Measurements from ENCODE around the gene SLC35F4. TPM values are rescaled to one million over a fixed set of nuclear protein-coding genes. Genes with fewer than 3 reads are reported as not detected.

Gene SLC35F4
- total and polyA plus RNA-seq, 12 donors: 0.22 TPM; not detected in 11

DNA sequence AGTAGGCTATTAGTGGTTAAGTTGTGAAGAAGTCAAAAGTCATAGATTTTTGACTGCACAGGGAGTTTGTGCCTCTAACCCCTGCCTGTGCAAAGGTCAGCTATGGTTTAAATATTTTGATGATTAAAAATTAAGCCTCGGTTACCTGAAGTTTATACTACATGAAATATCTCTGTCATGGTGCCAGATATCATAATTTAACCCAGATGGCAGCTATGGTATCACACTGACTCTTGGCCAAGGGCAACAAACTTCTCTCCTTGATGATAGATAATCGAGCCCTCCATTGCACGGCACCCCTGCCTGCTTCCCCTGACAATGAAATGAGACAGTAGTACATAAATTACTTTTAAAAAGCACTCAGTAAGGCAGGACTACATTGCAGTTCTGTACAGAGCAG, 80.8 kb downstream of the SLC35F4 start:
- no peak for TF ChIP-seq POLR2A (IDR thresholded peaks at IDR 0.05)
- TF ChIP-seq, protein P1, sequence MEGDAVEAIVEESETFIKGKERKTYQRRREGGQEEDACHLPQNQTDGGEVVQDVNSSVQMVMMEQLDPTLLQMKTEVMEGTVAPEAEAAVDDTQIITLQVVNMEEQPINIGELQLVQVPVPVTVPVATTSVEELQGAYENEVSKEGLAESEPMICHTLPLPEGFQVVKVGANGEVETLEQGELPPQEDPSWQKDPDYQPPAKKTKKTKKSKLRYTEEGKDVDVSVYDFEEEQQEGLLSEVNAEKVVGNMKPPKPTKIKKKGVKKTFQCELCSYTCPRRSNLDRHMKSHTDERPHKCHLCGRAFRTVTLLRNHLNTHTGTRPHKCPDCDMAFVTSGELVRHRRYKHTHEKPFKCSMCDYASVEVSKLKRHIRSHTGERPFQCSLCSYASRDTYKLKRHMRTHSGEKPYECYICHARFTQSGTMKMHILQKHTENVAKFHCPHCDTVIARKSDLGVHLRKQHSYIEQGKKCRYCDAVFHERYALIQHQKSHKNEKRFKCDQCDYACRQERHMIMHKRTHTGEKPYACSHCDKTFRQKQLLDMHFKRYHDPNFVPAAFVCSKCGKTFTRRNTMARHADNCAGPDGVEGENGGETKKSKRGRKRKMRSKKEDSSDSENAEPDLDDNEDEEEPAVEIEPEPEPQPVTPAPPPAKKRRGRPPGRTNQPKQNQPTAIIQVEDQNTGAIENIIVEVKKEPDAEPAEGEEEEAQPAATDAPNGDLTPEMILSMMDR (IDR thresholded peaks at IDR 0.05): no peak
- Histone ChIP-seq H3K36me3 (replicated peaks in 1 of 2) (no peaks in the 10 kb centered on the region), H3K27me3 (no peaks in the 10 kb centered on the region), H3K27ac (no peak overlapping the region), H3K9me3 (replicated peaks in 1 of 3) (no peaks in the 10 kb centered on the region), H3K4me3 (no peak overlapping the region), H3K4me1 (replicated peaks in 1 of 2) (no peaks in the 10 kb centered on the region)
- 22 to 32% (median 24%) methylated on average over 3 of the region's 3 CpGs for WGBS, 4 donors
- intact Hi-C loops (cut with DNase I): no loop called here
- DNase-seq: no peak

DNA sequence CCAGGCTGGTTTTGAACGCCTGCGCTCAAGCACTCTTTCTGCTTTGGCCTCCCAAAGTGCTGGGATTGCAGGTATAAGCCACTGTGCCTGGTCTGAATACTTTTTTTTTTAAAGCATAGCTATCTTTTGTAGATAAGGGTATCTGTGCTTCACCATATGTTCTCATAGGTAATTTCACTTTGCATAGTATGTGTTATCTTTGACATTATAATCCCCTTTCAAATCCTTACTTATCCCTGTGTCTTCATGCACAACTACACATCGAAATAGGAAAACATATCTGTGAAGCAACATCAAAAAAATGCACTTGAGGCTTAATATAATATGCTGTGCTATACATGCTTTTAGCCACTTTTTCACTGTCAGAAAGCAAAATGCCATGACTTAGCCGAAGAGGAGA, 94.1 kb downstream of the SLC35F4 start:
- Histone ChIP-seq H3K9me3 (replicated peaks in 1 of 3) (no peaks in the 10 kb centered on the region), H3K27me3 (no peaks in the 10 kb centered on the region), H3K27ac (no peak overlapping the region), H3K4me1 (replicated peaks in 1 of 2) (no peaks in the 10 kb centered on the region), H3K4me3 (no peak overlapping the region), H3K36me3 (replicated peaks in 1 of 2) (no peaks in the 10 kb centered on the region)
- intact Hi-C loops (cut with DNase I): no loop called here
- WGBS, 4 donors: 81 to 86% (median 85%) methylated on average over 4 of the region's 4 CpGs
- no peak for DNase-seq
- TF ChIP-seq, protein P1 (IDR thresholded peaks at IDR 0.05): no peak
- no peak for TF ChIP-seq POLR2A (IDR thresholded peaks at IDR 0.05)

DNA sequence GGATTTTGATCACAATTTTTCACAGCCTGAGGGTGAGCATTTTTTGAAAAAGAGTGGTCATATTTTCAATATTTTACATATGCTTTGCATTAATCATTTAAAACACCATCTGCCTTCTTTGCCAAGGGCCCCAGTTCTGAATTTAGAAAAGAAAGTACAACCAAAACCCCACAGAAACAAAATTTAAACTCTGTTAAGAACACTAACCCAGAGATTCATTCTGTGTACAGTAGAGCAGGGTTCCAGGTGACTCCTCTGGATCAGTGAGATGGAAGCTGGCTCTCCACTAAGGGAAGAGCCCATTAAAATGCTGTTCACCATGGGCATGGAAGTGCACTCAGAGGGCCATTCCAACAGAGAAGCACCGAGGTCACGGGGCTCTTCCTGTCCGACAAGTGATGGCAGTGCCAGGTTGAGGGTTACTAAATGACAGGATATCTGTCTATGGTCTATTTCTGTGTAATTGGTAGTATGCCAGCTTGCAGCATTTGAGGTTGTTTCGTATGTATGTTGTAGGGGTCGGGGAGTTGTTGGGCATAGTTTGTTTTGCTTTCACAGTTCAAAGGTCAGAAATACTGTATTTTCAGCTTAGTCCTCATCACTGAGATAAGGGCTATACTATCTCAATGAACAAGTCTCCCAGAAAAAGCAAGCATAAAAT, 95.9 kb downstream of the SLC35F4 start:
- no peaks in the 10 kb centered on the region for H3K36me3 ChIP-seq (replicated peaks in 1 of 2)
- no peak overlapping the region for H3K27ac ChIP-seq
- 80 to 90% (median 81%) methylated on average over 5 of the region's 5 CpGs for WGBS, 4 donors
- intact Hi-C loops (cut with DNase I): no loop called here
- no peak for TF ChIP-seq POLR2A (IDR thresholded peaks at IDR 0.05)
- TF ChIP-seq, protein P1 (IDR thresholded peaks at IDR 0.05): no peak
- no peak for DNase-seq
- H3K4me1 ChIP-seq (replicated peaks in 1 of 2): no peaks in the 10 kb centered on the region
- no peaks in the 10 kb centered on the region for H3K27me3 ChIP-seq
- H3K4me3 ChIP-seq: no peak overlapping the region
- no peaks in the 10 kb centered on the region for H3K9me3 ChIP-seq (replicated peaks in 1 of 3)

- H3K27me3 ChIP-seq: no peaks in the 10 kb centered on the region
- H3K9me3 ChIP-seq (replicated peaks in 1 of 3): no peaks in the 10 kb centered on the region
- H3K27ac ChIP-seq: no peak overlapping the region
- DNase-seq: no peak
- TF ChIP-seq, protein P1 (IDR thresholded peaks at IDR 0.05): no peak
- TF ChIP-seq POLR2A (IDR thresholded peaks at IDR 0.05): no peak
- no peaks in the 10 kb centered on the region for H3K4me1 ChIP-seq (replicated peaks in 1 of 2)
- 42 to 74% (median 61%) methylated on average over 2 of the region's 2 CpGs for WGBS, 4 donors
- no peak overlapping the region for H3K4me3 ChIP-seq
- H3K36me3 ChIP-seq (replicated peaks in 1 of 2): no peaks in the 10 kb centered on the region
- intact Hi-C loops (cut with DNase I): no loop called here
Observed at GRCh38 chr14:57761800-57762199, 104.1 kb downstream of the SLC35F4 start.

Data from adrenal gland (tissue), 12 donors.